MCF 10A (cell line): ENCODE data around the gene BACH2. TPM values are rescaled to one million over a fixed set of nuclear protein-coding genes. Genes with fewer than 3 reads are reported as not detected.
"Not testable (repeated sequence)": the region's sequence is repeated elsewhere in the genome, so short reads cannot be mapped to it uniquely, and the experiment has no call there.

Experiments
- BruUV-seq: library from RNA; stranded (reverse); fragments of 400-500 nt; replicated peaks from 2 replicates; lab custom pipeline; 2021; lab: Mats Ljungman, UMichigan
- CTCF ChIA-PET: fragments of 300-600 bp; sonication (Branson Sonifier 250); formaldehyde crosslinking; extraction: SDS; loops from one replicate; lab custom pipeline; 2021; ENCODE audit warnings: antibody characterized with exemption, inconsistent platforms; lab: Yijun Ruan, JAX
- POLR2A ChIA-PET: fragments of 300-600, 350-650 bp; sonication (Branson Sonifier 250); formaldehyde crosslinking; extraction: SDS; loops from one replicate; lab custom pipeline; 2020; ENCODE audit warnings: antibody characterized with exemption, inconsistent platforms; lab: Yijun Ruan, JAX
- DNase-seq: peaks from one replicate; pipeline ENCODE4 v3.0.0-alpha.2; 2018; ENCODE audit not compliant: unreplicated experiment
- H3K27ac Mint-ChIP-seq: one replicate; pipeline ENCODE4 v1.8.0; 2022; ENCODE audit warnings: mild to moderate bottlenecking, low read depth, mixed read lengths; ENCODE audit not compliant: unreplicated experiment
- H3K27me3 Mint-ChIP-seq: one replicate; pipeline ENCODE4 v1.8.0; 2022; ENCODE audit warnings: mixed read lengths; ENCODE audit not compliant: insufficient read depth, unreplicated experiment
- H3K36me3 Mint-ChIP-seq: one replicate; pipeline ENCODE4 v1.8.0; 2022; ENCODE audit warnings: mild to moderate bottlenecking, moderate library complexity, mixed read lengths; ENCODE audit not compliant: insufficient read depth, unreplicated experiment
- H3K4me1 Mint-ChIP-seq: one replicate; pipeline ENCODE4 v1.8.0; 2022; ENCODE audit warnings: mixed read lengths; ENCODE audit not compliant: insufficient read depth, unreplicated experiment
- H3K4me3 Mint-ChIP-seq: one replicate; pipeline ENCODE4 v1.8.0; 2022; ENCODE audit warnings: mild to moderate bottlenecking, moderate library complexity, mixed read lengths; ENCODE audit not compliant: unreplicated experiment
- H3K9me3 Mint-ChIP-seq: one replicate; pipeline ENCODE4 v1.8.0; 2022; ENCODE audit warnings: mixed read lengths; ENCODE audit not compliant: unreplicated experiment
- intact Hi-C: fragments of 100-400 bp; cut with micrococcal nuclease; formaldehyde crosslinking; loops from 2 replicates; pipeline ENCODE4 v1.14.1; 2022
- total RNA-seq: library from RNA; stranded (reverse); gene quantifications from 2 replicates; pipeline ENCODE4 v1.2.3, GENCODE V29; 2022
- TF ChIP-seq, protein P1 (sequence below): fragments of 200-600 bp; IDR thresholded peaks from one replicate; pipeline ENCODE4 v1.8.0; 2022; ENCODE audit warnings: antibody characterized with exemption, mild to moderate bottlenecking; ENCODE audit not compliant: unreplicated experiment

The BACH2 gene
- total RNA-seq, 1 experiment from 2014 or later: 9.9 TPM

GRCh38 chr6:90118581-90118980 is 178.1 kb downstream of the BACH2 start:
- Mint-ChIP-seq H3K27me3 (no peaks in the 10 kb centered on the region), H3K4me3 (no peak overlapping the region), H3K27ac (no peak overlapping the region), H3K9me3 (peaks cover 10% of the 10 kb centered on the region), H3K36me3 (no peaks in the 10 kb centered on the region), H3K4me1 (peaks cover 8% of the 10 kb centered on the region)
- no peak for DNase-seq
- TF ChIP-seq, protein P1, sequence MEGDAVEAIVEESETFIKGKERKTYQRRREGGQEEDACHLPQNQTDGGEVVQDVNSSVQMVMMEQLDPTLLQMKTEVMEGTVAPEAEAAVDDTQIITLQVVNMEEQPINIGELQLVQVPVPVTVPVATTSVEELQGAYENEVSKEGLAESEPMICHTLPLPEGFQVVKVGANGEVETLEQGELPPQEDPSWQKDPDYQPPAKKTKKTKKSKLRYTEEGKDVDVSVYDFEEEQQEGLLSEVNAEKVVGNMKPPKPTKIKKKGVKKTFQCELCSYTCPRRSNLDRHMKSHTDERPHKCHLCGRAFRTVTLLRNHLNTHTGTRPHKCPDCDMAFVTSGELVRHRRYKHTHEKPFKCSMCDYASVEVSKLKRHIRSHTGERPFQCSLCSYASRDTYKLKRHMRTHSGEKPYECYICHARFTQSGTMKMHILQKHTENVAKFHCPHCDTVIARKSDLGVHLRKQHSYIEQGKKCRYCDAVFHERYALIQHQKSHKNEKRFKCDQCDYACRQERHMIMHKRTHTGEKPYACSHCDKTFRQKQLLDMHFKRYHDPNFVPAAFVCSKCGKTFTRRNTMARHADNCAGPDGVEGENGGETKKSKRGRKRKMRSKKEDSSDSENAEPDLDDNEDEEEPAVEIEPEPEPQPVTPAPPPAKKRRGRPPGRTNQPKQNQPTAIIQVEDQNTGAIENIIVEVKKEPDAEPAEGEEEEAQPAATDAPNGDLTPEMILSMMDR: no peak
- CTCF ChIA-PET: interaction anchor here (0.8 to 0.9 kb wide), 2 partner anchors 16 to 178 kb away, joined by 3 read pairs; no protein-coding TSS in a partner anchor
- intact Hi-C loops: no loop called here
- POLR2A ChIA-PET: no interaction called here
- no TSS peak for BruUV-seq

DNA sequence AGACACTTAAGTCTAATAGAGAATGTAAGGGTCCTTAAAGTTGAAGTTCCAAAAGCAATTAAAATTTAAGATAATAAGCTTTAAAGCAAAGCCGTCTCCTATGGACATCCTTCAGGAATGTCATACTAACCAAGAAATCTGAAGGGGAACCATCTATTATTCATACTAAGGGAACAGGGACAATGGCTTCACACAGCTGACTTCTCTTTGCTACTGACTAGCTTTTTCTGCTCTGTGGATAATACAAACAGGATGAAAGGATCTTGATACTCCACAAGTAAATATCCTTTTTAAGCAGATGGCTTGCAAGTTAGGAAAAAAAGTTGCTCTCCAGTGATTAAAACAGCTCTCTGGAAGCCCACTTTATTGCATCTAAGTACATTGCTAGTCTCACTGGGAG is 178.6 kb downstream of the BACH2 start:
- ChIA-PET CTCF (interaction anchor here (0.7 to 0.9 kb wide), 3 partner anchors 17 to 177 kb away, joined by 3 to 4 read pairs (median 3); no protein-coding TSS in a partner anchor), POLR2A (no interaction called here)
- BruUV-seq: no TSS peak
- intact Hi-C loops: no loop called here
- peaks cover 8% of the 10 kb centered on the region for H3K4me1 Mint-ChIP-seq
- H3K9me3 Mint-ChIP-seq: peaks cover 15% of the 10 kb centered on the region
- H3K27me3 Mint-ChIP-seq: no peaks in the 10 kb centered on the region
- no peak overlapping the region for H3K4me3 Mint-ChIP-seq
- TF ChIP-seq, protein P1: no peak
- DNase-seq: no peak
- H3K36me3 Mint-ChIP-seq: no peaks in the 10 kb centered on the region
- no peak overlapping the region for H3K27ac Mint-ChIP-seq

DNA sequence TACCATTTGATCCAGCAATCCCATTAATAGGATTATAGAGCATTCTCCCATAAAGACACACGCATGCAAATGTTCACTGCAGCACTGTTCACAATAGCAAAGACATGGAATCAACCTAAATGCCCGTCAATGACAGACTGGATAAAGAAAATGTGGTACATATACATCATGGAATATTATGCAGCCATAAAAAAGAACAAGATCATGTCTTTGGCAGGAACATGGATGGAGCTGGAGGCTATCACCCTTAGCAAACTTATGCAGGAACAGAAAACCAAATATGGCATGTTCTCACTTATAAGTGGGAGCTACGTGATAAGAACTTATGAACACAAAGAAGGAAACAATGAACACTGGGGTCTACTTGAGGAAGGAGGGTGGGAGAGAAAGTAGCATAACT is 180.5 kb downstream of the BACH2 start:
- BruUV-seq, DNase-seq, POLR2A ChIA-PET, intact Hi-C loops, H3K4me1 Mint-ChIP-seq, H3K36me3 Mint-ChIP-seq, H3K27ac Mint-ChIP-seq, H3K4me3 Mint-ChIP-seq, H3K27me3 Mint-ChIP-seq: not testable (repeated sequence)
- H3K9me3 Mint-ChIP-seq: peaks cover 27% of the 10 kb centered on the region
- CTCF ChIA-PET: interaction anchor here (1.3 kb wide), 1 partner anchor 26 kb away, joined by 3 read pairs; no protein-coding TSS in a partner anchor

GRCh38 chr6:90113389-90113788 is 183.3 kb downstream of the BACH2 start:
- Mint-ChIP-seq H3K36me3 (no peaks in the 10 kb centered on the region), H3K4me3 (no peak overlapping the region), H3K4me1 (peaks cover 10% of the 10 kb centered on the region), H3K27me3 (no peaks in the 10 kb centered on the region), H3K27ac (no peak overlapping the region), H3K9me3 (peaks cover 34% of the 10 kb centered on the region)
- intact Hi-C loops: no loop called here
- ChIA-PET CTCF (interaction anchor here (0.7 kb wide), 1 partner anchor 46 kb away, joined by 3 read pairs; no protein-coding TSS in a partner anchor), POLR2A (interaction anchor here (0.7 kb wide), 1 partner anchor 79 kb away, joined by 3 read pairs; no protein-coding TSS in a partner anchor)
- no TSS peak for BruUV-seq
- TF ChIP-seq, protein P1: no peak
- no peak for DNase-seq
